H1 (cell line): Measurements from ENCODE around the gene RBSN. TPM values are rescaled to one million over a fixed set of nuclear protein-coding genes. Genes with fewer than 3 reads are reported as not detected.

Experiments
- RAD21 ChIP-seq, 2 experiments: IDR thresholded peaks in 1 of 2; conservative IDR thresholded peaks in 1 of 2; 2 replicates each; pipeline ENCODE4 v1.6.1; 2011; ENCODE audit warnings: low read depth in 2 of 2, low read length in 2 of 2, improper control_type of control experiment in 1 of 2, inconsistent platforms in 1 of 2, mild to moderate bottlenecking in 1 of 2, moderate library complexity in 1 of 2
- SP4 ChIP-seq: IDR thresholded peaks from 2 replicates; pipeline ENCODE4 v1.6.1; 2012; ENCODE audit warnings: low read length, inconsistent platforms
- USF2 ChIP-seq: IDR thresholded peaks from 2 replicates; pipeline ENCODE4 v1.6.1; 2011; ENCODE audit warnings: low read length, improper control_type of control experiment
- polyA plus RNA-seq, 7 experiments: library from polyadenylated mRNA; depleted of rRNA in 3 of 7; stranded (reverse) in 5 of 7; unstranded in 2 of 7; fragments of >200 nt in 5 of 7; fragments of 200-250 nt in 2 of 7; gene quantifications; 1 replicate in 5 of 7; 2 replicates in 1 of 7; 4 replicates in 1 of 7; pipeline versions ENCODE4 v1.2.1 to v1.2.3, GENCODE V29; 2011 to 2013; ENCODE audit warnings: missing spikeins in 2 of 7, mixed read lengths in 2 of 7
- total RNA-seq: library from RNA; stranded (reverse); fragmentation: NEBNext Ultra II Directional; extraction: Animal tissue kit (Norgen Biotek cat#: 25700); gene quantifications from 2 replicates; pipeline ENCODE4 v1.2.1, GENCODE V29; 2021

Gene RBSN
- total and polyA plus RNA-seq, 2 of the 8 experiments (the other 6 are each of a cell fraction or from before 2014, with no cell fraction given) = 5.9 to 20.0 TPM

- no peak for TF ChIP-seq USF2
- TF ChIP-seq SP4 = no peak
- no peak for TF ChIP-seq RAD21 (IDR thresholded peaks at IDR 0.05 in 1 of 2, conservative IDR thresholded peaks at IDR 0.05 in 1 of 2; ENCODE audit: low read depth in 2 of 2, low read length in 2 of 2)
Measured at GRCh38 chr3:15023719-15024118, 75.2 kb downstream of the RBSN start (continued).
